Smooth muscle cell (in vitro differentiated cells): ENCODE measurements around the gene DENND5B. TPM values are rescaled to one million over a fixed set of nuclear protein-coding genes. Genes with fewer than 3 reads are reported as not detected.
"Not testable (repeated sequence)": the region's sequence is repeated elsewhere in the genome, so short reads cannot be mapped to it uniquely, and the experiment has no call there.

Experiments
- DNase-seq: peaks from one replicate; lab custom pipeline; 2025; ENCODE audit not compliant: unreplicated experiment; lab: John Stamatoyannopoulos, UW
- H2AFZ ChIP-seq: fragments of 200-600 bp; sonication (generic); 2 replicates; pipeline ENCODE4 v1.6.0; 2016; ENCODE audit warnings: antibody characterized with exemption, low read depth, mild to moderate bottlenecking
- H3F3A ChIP-seq: fragments of 200-600 bp; sonication (generic); 2 replicates; pipeline ENCODE4 v1.6.0; 2017; ENCODE audit warnings: antibody characterized with exemption, low read depth
- H3K27ac ChIP-seq: fragments of 200-600 bp; sonication (generic); 2 replicates; pipeline ENCODE4 v1.5.1; 2016; ENCODE audit warnings: low read depth, mild to moderate bottlenecking
- H3K27me3 ChIP-seq: fragments of 200-600 bp; sonication (generic); 2 replicates; pipeline ENCODE4 v1.6.1; 2016; ENCODE audit warnings: low read depth, mild to moderate bottlenecking
- H3K36me3 ChIP-seq: fragments of 200-600 bp; sonication (generic); 2 replicates; pipeline ENCODE4 v1.5.1; 2016; ENCODE audit warnings: low read depth
- H3K4me1 ChIP-seq: fragments of 200-600 bp; sonication (generic); 2 replicates; pipeline ENCODE4 v1.5.1; 2016; ENCODE audit warnings: low read depth
- H3K4me2 ChIP-seq: fragments of 200-600 bp; sonication (generic); 2 replicates; pipeline ENCODE4 v1.6.0; 2016; ENCODE audit warnings: mild to moderate bottlenecking
- H3K4me3 ChIP-seq: fragments of 200-600 bp; sonication (generic); 2 replicates; pipeline ENCODE4 v1.5.1; 2016; ENCODE audit warnings: mild to moderate bottlenecking
- H3K79me2 ChIP-seq: fragments of 200-600 bp; sonication (generic); 2 replicates; pipeline ENCODE4 v1.6.0; 2016; ENCODE audit warnings: low read depth, mild to moderate bottlenecking
- H3K9ac ChIP-seq: fragments of 200-600 bp; sonication (generic); 2 replicates; pipeline ENCODE4 v1.6.0; 2016; ENCODE audit warnings: low read depth
- H3K9me3 ChIP-seq: fragments of 200-600 bp; sonication (generic); replicated peaks from 2 replicates; pipeline ENCODE4 v1.5.1; 2016; ENCODE audit warnings: low read depth
- H4K20me1 ChIP-seq: fragments of 200-600 bp; sonication (generic); 2 replicates; pipeline ENCODE4 v1.6.0; 2016; ENCODE audit warnings: low read depth
- WGBS: methylation state at CpG from one replicate; pipeline ENCODE4 v1.1.7; 2016; ENCODE audit warnings: low lambda C conversion rate; 5-methylcytosine and 5-hydroxymethylcytosine counted together
- polyA plus RNA-seq: library from polyadenylated mRNA; unstranded; fragments of >200 nt; fragmentation: Nextera tagmentation; extraction: Ambion mirVana; gene quantifications from 2 replicates; pipeline ENCODE4 v1.2.1, GENCODE V29; 2016
- total RNA-seq: library from RNA; depleted of rRNA; stranded (reverse); fragments of >200 nt; gene quantifications from 2 replicates; pipeline ENCODE4 v1.2.3, GENCODE V29; 2014
- TF ChIP-seq, protein P1 (sequence below): fragments of 200-600 bp; sonication (generic); IDR thresholded peaks from 2 replicates; pipeline ENCODE4 v1.5.1; 2017; ENCODE audit warnings: borderline replicate concordance, mild to moderate bottlenecking, antibody characterized with exemption; ENCODE audit not compliant: insufficient read depth, poor library complexity, severe bottlenecking

DENND5B gene
- total and polyA plus RNA-seq, 2 experiments from 2014 or later = 12.3 to 12.7 TPM

DNA sequence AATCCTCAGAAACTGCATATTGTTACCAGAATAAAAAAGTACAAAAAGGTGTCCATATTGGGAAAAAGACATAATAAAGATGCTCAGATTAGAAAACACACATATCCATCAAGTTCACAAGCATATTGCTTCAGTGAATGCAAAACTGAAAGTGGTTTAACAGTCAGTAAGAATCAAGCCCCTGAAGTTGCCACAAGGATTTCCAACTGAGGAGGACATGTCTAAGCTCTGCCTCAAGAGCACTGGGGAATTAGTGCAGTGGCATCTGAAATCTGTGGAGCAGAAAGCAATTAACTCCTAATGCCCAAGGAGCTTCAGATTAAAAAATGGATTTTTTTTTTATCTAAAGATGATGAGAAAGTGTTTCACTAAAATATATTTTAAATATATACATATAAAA, 113.2 kb downstream of the DENND5B start:
- no peak overlapping the region for H3K9ac ChIP-seq
- DNase-seq = no peak
- no peaks in the 10 kb centered on the region for H3K27me3 ChIP-seq
- H3K36me3 ChIP-seq = no peaks in the 10 kb centered on the region
- H2AFZ ChIP-seq = no peak overlapping the region
- H3F3A ChIP-seq = no peaks in the 10 kb centered on the region
- no peaks in the 10 kb centered on the region for H3K9me3 ChIP-seq
- TF ChIP-seq, protein P1, sequence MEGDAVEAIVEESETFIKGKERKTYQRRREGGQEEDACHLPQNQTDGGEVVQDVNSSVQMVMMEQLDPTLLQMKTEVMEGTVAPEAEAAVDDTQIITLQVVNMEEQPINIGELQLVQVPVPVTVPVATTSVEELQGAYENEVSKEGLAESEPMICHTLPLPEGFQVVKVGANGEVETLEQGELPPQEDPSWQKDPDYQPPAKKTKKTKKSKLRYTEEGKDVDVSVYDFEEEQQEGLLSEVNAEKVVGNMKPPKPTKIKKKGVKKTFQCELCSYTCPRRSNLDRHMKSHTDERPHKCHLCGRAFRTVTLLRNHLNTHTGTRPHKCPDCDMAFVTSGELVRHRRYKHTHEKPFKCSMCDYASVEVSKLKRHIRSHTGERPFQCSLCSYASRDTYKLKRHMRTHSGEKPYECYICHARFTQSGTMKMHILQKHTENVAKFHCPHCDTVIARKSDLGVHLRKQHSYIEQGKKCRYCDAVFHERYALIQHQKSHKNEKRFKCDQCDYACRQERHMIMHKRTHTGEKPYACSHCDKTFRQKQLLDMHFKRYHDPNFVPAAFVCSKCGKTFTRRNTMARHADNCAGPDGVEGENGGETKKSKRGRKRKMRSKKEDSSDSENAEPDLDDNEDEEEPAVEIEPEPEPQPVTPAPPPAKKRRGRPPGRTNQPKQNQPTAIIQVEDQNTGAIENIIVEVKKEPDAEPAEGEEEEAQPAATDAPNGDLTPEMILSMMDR = no peak
- H3K79me2 ChIP-seq = no peaks in the 10 kb centered on the region
- H3K4me3 ChIP-seq = no peak overlapping the region
- no peak overlapping the region for H3K27ac ChIP-seq
- no peaks in the 10 kb centered on the region for H3K4me1 ChIP-seq
- no peak overlapping the region for H3K4me2 ChIP-seq
- H4K20me1 ChIP-seq = no peaks in the 10 kb centered on the region

GRCh38 chr12:31476437-31476836, 114.5 kb downstream of the DENND5B start:
- Histone ChIP-seq H3K79me2 (no peaks in the 10 kb centered on the region), H3K27ac (no peak overlapping the region), H3K4me2 (no peak overlapping the region), H4K20me1 (no peaks in the 10 kb centered on the region), H2AFZ (no peak overlapping the region), H3K4me3 (no peak overlapping the region), H3K4me1 (no peaks in the 10 kb centered on the region), H3K36me3 (no peaks in the 10 kb centered on the region), H3F3A (no peaks in the 10 kb centered on the region), H3K27me3 (no peaks in the 10 kb centered on the region), H3K9me3 (no peaks in the 10 kb centered on the region), H3K9ac (no peak overlapping the region)
- TF ChIP-seq, protein P1 = no peak
- 94% methylated on average over 4 of the region's 4 CpGs for WGBS
- no peak for DNase-seq

DNA sequence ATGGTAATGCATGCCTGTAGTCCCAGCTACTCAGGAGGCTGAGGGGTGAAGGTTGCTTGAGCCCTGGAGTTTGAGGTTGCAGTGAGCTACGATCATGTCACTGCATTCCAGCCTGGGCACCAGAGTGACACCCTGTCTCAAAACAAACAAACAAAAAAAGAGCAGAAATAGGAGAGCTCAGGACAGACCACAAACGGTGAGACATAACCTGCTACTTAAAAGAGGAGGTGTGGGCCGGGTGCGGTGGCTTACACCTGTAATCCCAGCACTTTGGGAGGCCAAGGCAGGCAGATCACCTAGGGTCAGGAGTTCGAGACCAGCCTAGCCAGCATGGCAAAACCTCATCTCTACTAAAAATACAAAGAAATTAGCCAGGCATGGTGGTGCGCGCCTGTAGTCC, 115.3 kb downstream of the DENND5B start:
- not testable (repeated sequence) for H3K79me2 ChIP-seq, H3K27ac ChIP-seq, H3K9me3 ChIP-seq, H3K9ac ChIP-seq, H3K4me3 ChIP-seq, H2AFZ ChIP-seq, H3F3A ChIP-seq, H3K36me3 ChIP-seq, H3K27me3 ChIP-seq, H3K4me2 ChIP-seq, H4K20me1 ChIP-seq, H3K4me1 ChIP-seq, DNase-seq
- WGBS = 94% methylated on average over 7 of the region's 7 CpGs

- H4K20me1 ChIP-seq = no peaks in the 10 kb centered on the region
- H3K9me3 ChIP-seq = no peaks in the 10 kb centered on the region
- no peak overlapping the region for H3K4me3 ChIP-seq
- no peak overlapping the region for H3K4me2 ChIP-seq
- 98% methylated on average over 2 of the region's 2 CpGs for WGBS
- H3K27ac ChIP-seq = no peak overlapping the region
- H3F3A ChIP-seq = no peaks in the 10 kb centered on the region
- no peaks in the 10 kb centered on the region for H3K79me2 ChIP-seq
- H3K36me3 ChIP-seq = no peaks in the 10 kb centered on the region
- TF ChIP-seq, protein P1 = no peak
- no peak for DNase-seq
- H3K27me3 ChIP-seq = no peaks in the 10 kb centered on the region
- H3K9ac ChIP-seq = no peak overlapping the region
- no peak overlapping the region for H2AFZ ChIP-seq
- H3K4me1 ChIP-seq = no peaks in the 10 kb centered on the region
Observed at GRCh38 chr12:31474751-31475150, 116.2 kb downstream of the DENND5B start.
